ENCODE measurements around the gene PPP1R13B.

GRCh38 chr14:103711516-103712431, 135.6 kb downstream of the PPP1R13B start:
- TF ChIP-seq POLR2A (IDR thresholded peaks at IDR 0.05) (no peak), CTCF (IDR thresholded peaks at IDR 0.05) (no peak)

All from heart left ventricle (tissue), 13 donors.